Neural progenitor cell (in vitro differentiated cells): ENCODE measurements around the gene GSTM5. TPM values are rescaled to one million over a fixed set of nuclear protein-coding genes. Genes with fewer than 3 reads are reported as not detected.

Experiments
- DNase-seq: peaks from one replicate; pipeline ENCODE4 v3.0.0-alpha.2; 2016; ENCODE audit warnings: low spot score
- H2AFZ ChIP-seq: fragments of 200-600 bp; sonication (generic); replicated peaks from 2 replicates; pipeline ENCODE4 v1.6.1; 2016; ENCODE audit warnings: antibody characterized with exemption
- H3F3A ChIP-seq: fragments of 200-600 bp; sonication (generic); 2 replicates; pipeline ENCODE4 v1.6.1; 2016; ENCODE audit warnings: antibody characterized with exemption, low read depth
- H3K27ac ChIP-seq: fragments of 200-600 bp; sonication (generic); 2 replicates; pipeline ENCODE4 v1.5.1; 2016; ENCODE audit warnings: mild to moderate bottlenecking
- H3K27me3 ChIP-seq: fragments of 200-600 bp; sonication (generic); 2 replicates; pipeline ENCODE4 v1.6.1; 2016; ENCODE audit warnings: mild to moderate bottlenecking, moderate library complexity
- H3K36me3 ChIP-seq: fragments of 200-600 bp; sonication (generic); 2 replicates; pipeline ENCODE4 v1.5.1; 2016
- H3K4me1 ChIP-seq: fragments of 200-600 bp; sonication (generic); 2 replicates; pipeline ENCODE4 v1.6.1; 2016; ENCODE audit warnings: mixed run types
- H3K4me2 ChIP-seq: fragments of 200-600 bp; sonication (generic); 2 replicates; pipeline ENCODE4 v1.6.1; 2016
- H3K4me3 ChIP-seq: fragments of 200-600 bp; sonication (generic); 2 replicates; pipeline ENCODE4 v1.5.1; 2016
- H3K79me2 ChIP-seq: fragments of 200-600 bp; sonication (generic); 2 replicates; pipeline ENCODE4 v1.6.1; 2016; ENCODE audit warnings: low read depth
- H3K9ac ChIP-seq: fragments of 200-600 bp; sonication (generic); 2 replicates; pipeline ENCODE4 v1.6.1; 2016
- H3K9me3 ChIP-seq: fragments of 200-600 bp; sonication (generic); 2 replicates; pipeline ENCODE4 v1.5.1; 2016; ENCODE audit warnings: low read depth
- H4K20me1 ChIP-seq: fragments of 200-600 bp; sonication (generic); 2 replicates; pipeline ENCODE4 v1.6.1; 2016; ENCODE audit warnings: low read depth
- H3K27ac Mint-ChIP-seq: 3 replicates; pipeline ENCODE4 v1.8.0; 2021; ENCODE audit warnings: mixed read lengths
- H3K27me3 Mint-ChIP-seq: 2 replicates; pipeline ENCODE4 v1.8.0; 2022; ENCODE audit warnings: low read depth, mild to moderate bottlenecking, inconsistent platforms, moderate library complexity, mixed read lengths; ENCODE audit not compliant: insufficient read depth
- H3K36me3 Mint-ChIP-seq: 3 replicates; pipeline ENCODE4 v1.8.0; 2021; ENCODE audit warnings: mixed read lengths
- H3K4me1 Mint-ChIP-seq: 3 replicates; pipeline ENCODE4 v1.8.0; 2021; ENCODE audit warnings: mixed read lengths
- H3K4me3 Mint-ChIP-seq: 3 replicates; pipeline ENCODE4 v1.8.0; 2021; ENCODE audit warnings: mild to moderate bottlenecking, moderate library complexity, mixed read lengths
- H3K9me3 Mint-ChIP-seq: 3 replicates; pipeline ENCODE4 v1.8.0; 2020; ENCODE audit warnings: mixed read lengths
- CTCF ChIP-seq: fragments of 200-600 bp; sonication (generic); IDR thresholded peaks from 2 replicates; pipeline ENCODE4 v1.5.1; 2017; ENCODE audit warnings: antibody characterized with exemption, mild to moderate bottlenecking
- EZH2 ChIP-seq: fragments of 200-600 bp; sonication (generic); IDR thresholded peaks from 2 replicates; pipeline ENCODE4 v1.6.1; 2017; ENCODE audit warnings: antibody characterized with exemption, mild to moderate bottlenecking, moderate library complexity
- EZH2phosphoT487 ChIP-seq: fragments of 200-600 bp; sonication (generic); IDR thresholded peaks from 2 replicates; pipeline ENCODE4 v1.6.1; 2017; ENCODE audit warnings: antibody characterized with exemption
- total RNA-seq: library from RNA; depleted of rRNA; stranded (reverse); fragments of >200 nt; gene quantifications from 2 replicates; pipeline ENCODE4 v1.2.3, GENCODE V29; 2015; ENCODE audit warnings: low replicate concordance

Gene GSTM5
- total RNA-seq, 1 donor from 2014 or later, result not detected

- peak; percentile 0 for DNase-seq
- peak overlapping the region; percentile 16 for H3K27ac Mint-ChIP-seq
- TF ChIP-seq EZH2phosphoT487 (no peak), EZH2 (no peak), CTCF (no peak)
- no peaks in the 10 kb centered on the region for H4K20me1 ChIP-seq
- H3K79me2 ChIP-seq, result no peaks in the 10 kb centered on the region
- no peaks in the 10 kb centered on the region for H3K36me3 ChIP-seq
- no peaks in the 10 kb centered on the region for H3K4me1 Mint-ChIP-seq
- H3K27me3 ChIP-seq, result no peaks in the 10 kb centered on the region
- H3K27ac ChIP-seq, result no peak overlapping the region
- no peaks in the 10 kb centered on the region for H3K36me3 Mint-ChIP-seq
- H3K4me3 Mint-ChIP-seq, result no peak overlapping the region
- H3F3A ChIP-seq, result no peaks in the 10 kb centered on the region
- H3K4me3 ChIP-seq, result no peak overlapping the region
- no peaks in the 10 kb centered on the region for H3K9me3 Mint-ChIP-seq
- no peaks in the 10 kb centered on the region for H3K9me3 ChIP-seq
- no peak overlapping the region for H2AFZ ChIP-seq
- no peak overlapping the region for H3K4me2 ChIP-seq
- H3K4me1 ChIP-seq, result no peaks in the 10 kb centered on the region
- no peak overlapping the region for H3K9ac ChIP-seq
- peaks cover 14% of the 10 kb centered on the region for H3K27me3 Mint-ChIP-seq
Observed at GRCh38 chr1:109717729-109718128, 5.7 kb downstream of the GSTM5 start.

DNA sequence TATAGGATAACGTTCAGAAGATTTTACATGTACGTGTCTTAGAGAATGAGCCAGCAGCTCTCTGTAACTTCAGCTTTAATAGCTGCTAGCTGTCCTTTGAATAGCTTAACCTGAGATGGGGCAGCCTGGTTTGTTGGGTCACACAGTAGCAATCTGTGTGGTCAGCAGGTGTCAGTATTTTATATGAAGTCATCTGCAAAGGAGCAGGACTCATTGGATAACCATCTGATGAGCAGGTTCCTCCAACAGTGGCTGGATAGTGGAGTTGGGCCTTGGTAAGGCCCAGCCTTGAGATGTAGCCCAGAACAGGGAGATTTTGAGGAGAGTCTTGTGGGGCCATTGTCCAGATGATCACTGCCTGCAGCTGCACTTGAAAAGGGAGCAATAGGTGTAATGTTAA, 6.4 kb downstream of the GSTM5 start:
- H3K4me1 ChIP-seq, result no peaks in the 10 kb centered on the region
- H2AFZ ChIP-seq, result no peak overlapping the region
- DNase-seq, result peak; percentile 1
- H3K9ac ChIP-seq, result no peak overlapping the region
- H3K27ac ChIP-seq, result no peak overlapping the region
- no peaks in the 10 kb centered on the region for H3F3A ChIP-seq
- Mint-ChIP-seq H3K27me3 (peaks cover 14% of the 10 kb centered on the region), H3K27ac (no peak overlapping the region), H3K36me3 (no peaks in the 10 kb centered on the region), H3K4me1 (no peaks in the 10 kb centered on the region), H3K4me3 (no peak overlapping the region), H3K9me3 (no peaks in the 10 kb centered on the region)
- H3K79me2 ChIP-seq, result no peaks in the 10 kb centered on the region
- TF ChIP-seq EZH2 (no peak), CTCF (no peak), EZH2phosphoT487 (no peak)
- no peak overlapping the region for H3K4me2 ChIP-seq
- no peaks in the 10 kb centered on the region for H3K36me3 ChIP-seq
- no peaks in the 10 kb centered on the region for H3K27me3 ChIP-seq
- no peaks in the 10 kb centered on the region for H4K20me1 ChIP-seq
- H3K9me3 ChIP-seq, result no peaks in the 10 kb centered on the region
- H3K4me3 ChIP-seq, result no peak overlapping the region

GRCh38 chr1:109719337-109719837, 7.3 kb downstream of the GSTM5 start:
- H3K4me3 Mint-ChIP-seq, result no peak overlapping the region
- H3K4me3 ChIP-seq, result no peak overlapping the region
- no peak overlapping the region for H3K27ac Mint-ChIP-seq
- no peak overlapping the region for H3K4me2 ChIP-seq
- H3K27ac ChIP-seq, result no peak overlapping the region
- H3K27me3 Mint-ChIP-seq, result peaks cover 8% of the 10 kb centered on the region
- H3F3A ChIP-seq, result no peaks in the 10 kb centered on the region
- H3K9me3 ChIP-seq, result no peaks in the 10 kb centered on the region
- H3K4me1 Mint-ChIP-seq, result no peaks in the 10 kb centered on the region
- H3K79me2 ChIP-seq, result no peaks in the 10 kb centered on the region
- no peaks in the 10 kb centered on the region for H4K20me1 ChIP-seq
- H3K36me3 Mint-ChIP-seq, result no peaks in the 10 kb centered on the region
- H3K27me3 ChIP-seq, result no peaks in the 10 kb centered on the region
- DNase-seq, result peak; percentile 0
- H3K4me1 ChIP-seq, result no peaks in the 10 kb centered on the region
- TF ChIP-seq EZH2 (no peak), EZH2phosphoT487 (no peak), CTCF (no peak)
- H2AFZ ChIP-seq, result no peak overlapping the region
- H3K9ac ChIP-seq, result no peak overlapping the region
- H3K9me3 Mint-ChIP-seq, result no peaks in the 10 kb centered on the region
- no peaks in the 10 kb centered on the region for H3K36me3 ChIP-seq
